ENCODE measurements around the gene PAH.

Gene PAH

DNA sequence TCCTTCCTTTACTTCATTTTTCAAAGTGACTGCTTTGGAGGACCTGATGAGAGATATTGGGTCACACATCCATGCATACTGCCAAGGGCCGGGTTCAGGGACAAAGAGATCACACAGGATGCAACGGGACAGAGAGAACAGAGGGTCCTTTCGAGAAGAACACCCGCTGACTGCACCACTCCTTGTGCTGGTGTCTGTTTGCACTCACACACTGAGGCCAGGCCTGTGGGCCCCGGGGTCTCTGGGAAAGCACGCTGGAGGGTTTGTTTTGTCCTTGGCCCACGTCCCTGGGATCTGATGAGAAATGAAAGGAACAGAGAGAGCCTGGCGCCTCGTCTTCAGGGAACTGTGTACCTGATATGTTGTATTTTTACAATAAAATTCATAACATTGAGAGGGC, 42.2 kb downstream of the PAH start:
- POLR2A ChIA-PET, result no interaction called here
- CTCF ChIA-PET, result no interaction called here
- TF ChIP-seq HDGF (IDR thresholded peaks at IDR 0.05; ENCODE audit: borderline replicate concordance) (no peak), FOXA1 (IDR thresholded peaks at IDR 0.05) (no peak), BHLHE40 (IDR thresholded peaks at IDR 0.05; ENCODE audit: borderline replicate concordance) (no peak), ARNT (IDR thresholded peaks at IDR 0.05) (no peak), ELF4 (IDR thresholded peaks at IDR 0.05) (no peak), L3MBTL2 (conservative IDR thresholded peaks at IDR 0.05) (no peak), CTBP1 (IDR thresholded peaks at IDR 0.05; ENCODE audit: borderline replicate concordance) (no peak), FOXK2 (IDR thresholded peaks at IDR 0.05) (no peak), TARDBP (IDR thresholded peaks at IDR 0.05) (no peak), NFRKB (IDR thresholded peaks at IDR 0.05) (no peak), LEF1 (IDR thresholded peaks at IDR 0.05; ENCODE audit: borderline replicate concordance) (no peak), FOXM1 (IDR thresholded peaks at IDR 0.05; ENCODE audit: borderline replicate concordance) (no peak), SP1 (IDR thresholded peaks at IDR 0.05) (no peak), ZNF384 (IDR thresholded peaks at IDR 0.05) (no peak), SUZ12 (IDR thresholded peaks at IDR 0.05) (no peak)
- TF ChIP-seq, protein P1, sequence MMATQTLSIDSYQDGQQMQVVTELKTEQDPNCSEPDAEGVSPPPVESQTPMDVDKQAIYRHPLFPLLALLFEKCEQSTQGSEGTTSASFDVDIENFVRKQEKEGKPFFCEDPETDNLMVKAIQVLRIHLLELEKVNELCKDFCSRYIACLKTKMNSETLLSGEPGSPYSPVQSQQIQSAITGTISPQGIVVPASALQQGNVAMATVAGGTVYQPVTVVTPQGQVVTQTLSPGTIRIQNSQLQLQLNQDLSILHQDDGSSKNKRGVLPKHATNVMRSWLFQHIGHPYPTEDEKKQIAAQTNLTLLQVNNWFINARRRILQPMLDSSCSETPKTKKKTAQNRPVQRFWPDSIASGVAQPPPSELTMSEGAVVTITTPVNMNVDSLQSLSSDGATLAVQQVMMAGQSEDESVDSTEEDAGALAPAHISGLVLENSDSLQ (IDR thresholded peaks at IDR 0.05), result no peak
- no peak for DNase-seq (ENCODE audit: extremely low spot score)

DNA sequence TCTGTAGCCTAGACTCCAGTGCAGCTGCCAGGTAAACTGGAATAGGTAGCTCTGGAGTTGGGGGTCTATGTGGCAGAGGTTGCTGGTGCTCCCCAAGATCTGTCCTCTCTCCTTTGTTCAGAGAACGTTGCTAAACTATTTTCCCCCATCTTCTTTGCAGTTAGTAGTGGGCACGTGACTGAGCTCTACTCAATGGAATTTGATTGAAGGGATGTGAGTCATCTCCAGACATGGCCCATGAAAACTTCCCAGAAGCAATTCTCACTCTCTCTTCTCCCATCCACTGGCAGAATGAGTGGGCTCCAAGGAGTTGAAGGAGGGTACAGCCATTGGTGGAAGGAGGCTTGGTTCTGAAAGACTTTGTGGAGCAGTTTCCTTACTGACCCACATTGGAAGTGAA, 44.0 kb downstream of the PAH start:
- ChIA-PET CTCF (no interaction called here), POLR2A (no interaction called here)
- no peak for DNase-seq (ENCODE audit: extremely low spot score)
- TF ChIP-seq NFRKB (IDR thresholded peaks at IDR 0.05), result no peak
- no peak for TF ChIP-seq SUZ12 (IDR thresholded peaks at IDR 0.05)
- no peak for TF ChIP-seq ARNT (IDR thresholded peaks at IDR 0.05)
- no peak for TF ChIP-seq HDGF (IDR thresholded peaks at IDR 0.05; ENCODE audit: borderline replicate concordance)
- no peak for TF ChIP-seq TARDBP (IDR thresholded peaks at IDR 0.05)
- TF ChIP-seq LEF1 (IDR thresholded peaks at IDR 0.05; ENCODE audit: borderline replicate concordance), result no peak
- TF ChIP-seq FOXK2 (IDR thresholded peaks at IDR 0.05), result no peak

DNA sequence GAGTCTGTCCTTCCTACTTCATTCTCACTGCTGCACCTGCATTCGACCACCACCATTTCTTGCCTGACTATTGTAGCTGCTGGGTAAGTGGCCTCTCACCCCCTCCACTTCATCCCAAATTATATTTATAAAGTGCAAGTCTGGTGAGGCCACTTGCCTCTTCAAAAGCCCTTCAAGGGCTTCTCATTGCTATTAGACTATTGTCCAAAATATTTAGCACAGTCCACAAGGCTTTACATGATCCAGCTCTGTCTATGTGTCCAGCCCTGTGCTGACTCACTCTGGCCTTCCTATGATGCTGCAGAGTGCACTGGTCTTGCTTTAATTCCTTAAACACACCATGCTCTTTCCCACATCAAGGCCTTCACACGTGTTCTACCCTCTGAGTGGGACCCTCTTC, 46.0 kb downstream of the PAH start:
- DNase-seq (ENCODE audit: extremely low spot score), result no peak
- ChIA-PET POLR2A (no interaction called here), CTCF (no interaction called here)
- TF ChIP-seq NFRKB (IDR thresholded peaks at IDR 0.05) (no peak), TARDBP (IDR thresholded peaks at IDR 0.05) (no peak), FOXA1 (IDR thresholded peaks at IDR 0.05) (no peak), CTBP1 (IDR thresholded peaks at IDR 0.05; ENCODE audit: borderline replicate concordance) (no peak), ZNF384 (IDR thresholded peaks at IDR 0.05) (no peak), SUZ12 (IDR thresholded peaks at IDR 0.05) (no peak), FOXM1 (IDR thresholded peaks at IDR 0.05; ENCODE audit: borderline replicate concordance) (no peak), FOXK2 (IDR thresholded peaks at IDR 0.05) (no peak), L3MBTL2 (conservative IDR thresholded peaks at IDR 0.05) (no peak)

DNA sequence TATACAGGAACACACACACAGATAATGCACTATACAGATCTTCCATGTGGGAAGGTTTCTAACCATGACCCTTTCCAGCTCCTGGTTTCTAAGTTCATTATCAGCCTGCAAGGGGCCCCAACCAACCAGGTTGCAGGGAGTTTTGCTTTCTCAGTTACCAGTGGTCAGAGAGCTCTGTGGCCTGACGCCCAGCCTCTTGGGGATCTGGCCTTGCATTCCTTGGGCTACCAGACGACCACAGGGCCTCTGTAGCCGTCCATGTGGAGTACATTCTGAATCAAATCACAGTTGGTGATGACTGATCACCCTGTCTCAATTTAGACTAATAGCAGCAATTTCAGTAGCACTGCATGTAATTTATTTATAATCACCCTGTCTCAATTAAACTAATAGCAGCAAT, 47.5 kb downstream of the PAH start:
- ChIA-PET POLR2A (no interaction called here), CTCF (no interaction called here)
- no peak for DNase-seq (ENCODE audit: extremely low spot score)
- TF ChIP-seq HDGF (IDR thresholded peaks at IDR 0.05; ENCODE audit: borderline replicate concordance), result no peak
- no peak for TF ChIP-seq FOXM1 (IDR thresholded peaks at IDR 0.05; ENCODE audit: borderline replicate concordance)
- TF ChIP-seq TARDBP (IDR thresholded peaks at IDR 0.05), result no peak
- no peak for TF ChIP-seq FOXA1 (IDR thresholded peaks at IDR 0.05)
- no peak for TF ChIP-seq FOXK2 (IDR thresholded peaks at IDR 0.05)
- no peak for TF ChIP-seq LEF1 (IDR thresholded peaks at IDR 0.05; ENCODE audit: borderline replicate concordance)
- no peak for TF ChIP-seq BHLHE40 (IDR thresholded peaks at IDR 0.05; ENCODE audit: borderline replicate concordance)
- TF ChIP-seq, protein P1 (IDR thresholded peaks at IDR 0.05), result no peak
- TF ChIP-seq ELF4 (IDR thresholded peaks at IDR 0.05), result no peak
- TF ChIP-seq CTBP1 (IDR thresholded peaks at IDR 0.05; ENCODE audit: borderline replicate concordance), result no peak
- TF ChIP-seq SUZ12 (IDR thresholded peaks at IDR 0.05), result no peak
- no peak for TF ChIP-seq L3MBTL2 (conservative IDR thresholded peaks at IDR 0.05)
- TF ChIP-seq ZNF384 (IDR thresholded peaks at IDR 0.05), result no peak
- no peak for TF ChIP-seq ARNT (IDR thresholded peaks at IDR 0.05)
- TF ChIP-seq NFRKB (IDR thresholded peaks at IDR 0.05), result no peak
- no peak for TF ChIP-seq SP1 (IDR thresholded peaks at IDR 0.05)

DNA sequence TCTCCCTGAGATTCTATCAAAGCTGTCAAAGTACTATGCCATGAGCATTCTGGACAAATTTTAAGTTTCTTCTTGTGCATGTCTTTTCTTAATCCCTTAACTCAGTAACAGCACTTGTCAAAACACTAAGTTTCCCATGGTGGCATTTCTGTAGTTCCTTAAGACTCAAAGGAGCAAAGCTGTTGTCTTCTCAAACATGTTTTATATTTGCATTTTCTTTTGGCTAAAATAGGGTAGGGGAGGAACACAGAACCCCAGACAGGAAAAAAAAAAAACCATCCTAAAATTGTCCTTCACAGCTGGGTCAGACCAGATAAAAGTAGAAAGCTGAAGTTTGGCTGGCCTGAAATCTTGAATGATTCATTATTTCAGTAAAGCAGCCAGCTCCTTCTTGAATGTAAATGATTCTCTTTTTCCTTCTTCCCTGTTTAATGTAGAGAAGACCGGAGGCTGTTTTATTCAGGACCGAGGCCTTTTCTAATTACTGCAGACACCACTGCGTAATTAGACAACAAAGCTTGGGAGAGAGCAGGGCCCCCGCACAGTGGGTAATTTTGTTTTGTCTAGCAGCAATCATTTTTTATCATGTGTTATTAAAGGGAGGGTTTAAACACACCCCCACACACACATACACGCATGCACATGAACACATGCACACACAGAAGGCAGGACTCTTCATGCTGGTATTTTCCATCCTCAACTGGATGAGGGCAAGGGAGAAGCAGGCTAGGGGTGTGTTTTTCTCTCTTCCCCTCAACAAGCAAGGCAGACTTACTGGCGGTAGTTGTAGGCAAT, 51.0 kb downstream of the PAH start:
- ChIA-PET POLR2A (no interaction called here), CTCF (interaction anchor here (1.6 kb wide), 1 partner anchor 13 kb away, joined by 5 read pairs; no protein-coding TSS in a partner anchor)
- DNase-seq (ENCODE audit: extremely low spot score), result no peak
- TF ChIP-seq BHLHE40 (IDR thresholded peaks at IDR 0.05; ENCODE audit: borderline replicate concordance), result no peak
- TF ChIP-seq TARDBP (IDR thresholded peaks at IDR 0.05), result no peak
- no peak for TF ChIP-seq ZNF384 (IDR thresholded peaks at IDR 0.05)
- TF ChIP-seq ARNT (IDR thresholded peaks at IDR 0.05), result no peak
- TF ChIP-seq SP1 (IDR thresholded peaks at IDR 0.05), result no peak
- no peak for TF ChIP-seq FOXM1 (IDR thresholded peaks at IDR 0.05; ENCODE audit: borderline replicate concordance)
- TF ChIP-seq CTBP1 (IDR thresholded peaks at IDR 0.05; ENCODE audit: borderline replicate concordance), result no peak
- TF ChIP-seq LEF1 (IDR thresholded peaks at IDR 0.05; ENCODE audit: borderline replicate concordance), result no peak
- TF ChIP-seq HDGF (IDR thresholded peaks at IDR 0.05; ENCODE audit: borderline replicate concordance), result no peak
- TF ChIP-seq ELF4 (IDR thresholded peaks at IDR 0.05), result no peak
- no peak for TF ChIP-seq FOXA1 (IDR thresholded peaks at IDR 0.05)
- TF ChIP-seq, protein P1 (IDR thresholded peaks at IDR 0.05), result no peak
- no peak for TF ChIP-seq SUZ12 (IDR thresholded peaks at IDR 0.05)
- no peak for TF ChIP-seq FOXK2 (IDR thresholded peaks at IDR 0.05)

DNA sequence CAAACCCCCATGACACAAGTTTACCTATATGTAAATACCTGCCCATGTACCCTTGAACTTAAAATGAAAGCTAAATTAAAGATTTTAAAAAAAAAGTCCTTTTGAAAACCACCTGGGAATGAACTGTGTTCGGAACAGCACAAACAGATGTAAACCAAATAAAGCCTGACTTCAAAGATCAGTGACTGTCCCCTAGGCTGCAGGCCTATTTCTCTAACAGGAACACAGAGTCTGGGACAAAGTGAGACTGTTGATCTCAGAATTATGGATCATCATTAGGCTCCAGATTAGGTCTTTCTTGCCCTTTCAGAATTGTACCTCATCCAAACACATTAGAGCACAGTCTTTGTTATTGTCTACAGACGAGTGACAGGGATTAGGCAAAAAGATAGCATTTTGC, 54.6 kb downstream of the PAH start:
- ChIA-PET POLR2A (no interaction called here), CTCF (no interaction called here)
- TF ChIP-seq LEF1 (IDR thresholded peaks at IDR 0.05; ENCODE audit: borderline replicate concordance) (no peak), L3MBTL2 (conservative IDR thresholded peaks at IDR 0.05) (no peak), HDGF (IDR thresholded peaks at IDR 0.05; ENCODE audit: borderline replicate concordance) (no peak), ZNF384 (IDR thresholded peaks at IDR 0.05) (no peak), FOXA1 (IDR thresholded peaks at IDR 0.05) (no peak), SP1 (IDR thresholded peaks at IDR 0.05) (no peak), TARDBP (IDR thresholded peaks at IDR 0.05) (no peak), BHLHE40 (IDR thresholded peaks at IDR 0.05; ENCODE audit: borderline replicate concordance) (no peak), SUZ12 (IDR thresholded peaks at IDR 0.05) (no peak), ARNT (IDR thresholded peaks at IDR 0.05) (no peak)
- TF ChIP-seq, protein P1 (IDR thresholded peaks at IDR 0.05), result no peak
- DNase-seq (ENCODE audit: extremely low spot score), result no peak

Measured in HEK293T (cell line).